SU-DHL-6 (cell line): ENCODE measurements around the gene MEN1.

Experiments used
- H2AFZ ChIP-seq: fragments of 200-600 bp; sonication (generic); 2 replicates; pipeline ENCODE4 v1.6.1; 2014; ENCODE audit warnings: low read depth, mild to moderate bottlenecking, moderate library complexity, mixed read lengths, antibody characterized with exemption, low read length; ENCODE audit not compliant: severe bottlenecking
- H3F3A ChIP-seq: fragments of 200-600 bp; shearing (Covaris generic); 2 replicates; pipeline ENCODE4 v1.6.0; 2016; ENCODE audit warnings: antibody characterized with exemption, mild to moderate bottlenecking; ENCODE audit not compliant: insufficient read depth
- H3K27ac ChIP-seq: fragments of 200-600 bp; sonication (generic); 2 replicates; pipeline ENCODE4 v1.5.1; 2016; ENCODE audit warnings: low read depth, mild to moderate bottlenecking, low read length, moderate library complexity, mixed read lengths
- H3K27me3 ChIP-seq: fragments of 200-600 bp; sonication (generic), shearing (Covaris generic); 2 replicates; pipeline ENCODE4 v1.6.0; 2014; ENCODE audit warnings: mild to moderate bottlenecking, low read length
- H3K36me3 ChIP-seq: fragments of 200-600 bp; sonication (generic); 2 replicates; pipeline ENCODE4 v1.6.1; 2014; ENCODE audit warnings: mild to moderate bottlenecking, low read length, mixed read lengths
- H3K4me2 ChIP-seq: fragments of 300-600, 200-600 bp; shearing (Covaris generic), sonication (generic); 2 replicates; pipeline ENCODE4 v1.6.0; 2014; ENCODE audit warnings: low read length, low read depth, mild to moderate bottlenecking; ENCODE audit not compliant: poor library complexity, severe bottlenecking
- H3K4me3 ChIP-seq: fragments of 200-600 bp; sonication (generic); 2 replicates; pipeline ENCODE4 v1.5.1; 2014; ENCODE audit warnings: antibody characterized with exemption, low read length, mild to moderate bottlenecking, mixed read lengths; ENCODE audit not compliant: insufficient read depth, poor library complexity, severe bottlenecking
- H3K79me2 ChIP-seq: fragments of 200-600 bp; sonication (generic); 2 replicates; pipeline ENCODE4 v1.6.1; 2014; ENCODE audit warnings: mild to moderate bottlenecking, low read length, moderate library complexity; ENCODE audit not compliant: insufficient read depth
- H3K9ac ChIP-seq: fragments of 200-600 bp; sonication (generic); 2 replicates; pipeline ENCODE4 v1.7.0; 2014; ENCODE audit warnings: mild to moderate bottlenecking, low read length
- H3K9me2 ChIP-seq: fragments of 200-600 bp; sonication (generic); replicated peaks from 2 replicates; pipeline ENCODE4 v1.6.1; 2014; ENCODE audit warnings: low read length; ENCODE audit not compliant: insufficient read depth
- H3K9me3 ChIP-seq: fragments of 200-600 bp; sonication (generic); 2 replicates; pipeline ENCODE4 v1.6.1; 2014; ENCODE audit warnings: low read length, mixed read lengths; ENCODE audit not compliant: insufficient read depth
- H4K20me1 ChIP-seq: fragments of 200-600 bp; sonication (generic); 2 replicates; pipeline ENCODE4 v1.6.1; 2014; ENCODE audit warnings: low read depth, mild to moderate bottlenecking, antibody characterized with exemption, low read length, moderate library complexity, mixed read lengths
- CTCF ChIP-seq: fragments of 200-600 bp; sonication (generic); IDR thresholded peaks from one replicate; pipeline ENCODE4 v1.5.1; 2017; ENCODE audit warnings: antibody characterized with exemption, mild to moderate bottlenecking, low read length, moderate library complexity; ENCODE audit not compliant: insufficient read depth, poor library complexity, severe bottlenecking
- EZH2phosphoT487 ChIP-seq: fragments of 200-600 bp; sonication (generic), shearing (Covaris generic); conservative IDR thresholded peaks from 2 replicates; pipeline ENCODE4 v1.6.1; 2018; ENCODE audit warnings: mild to moderate bottlenecking, antibody characterized with exemption, low read length, moderate library complexity, mixed read lengths

The MEN1 gene

DNA sequence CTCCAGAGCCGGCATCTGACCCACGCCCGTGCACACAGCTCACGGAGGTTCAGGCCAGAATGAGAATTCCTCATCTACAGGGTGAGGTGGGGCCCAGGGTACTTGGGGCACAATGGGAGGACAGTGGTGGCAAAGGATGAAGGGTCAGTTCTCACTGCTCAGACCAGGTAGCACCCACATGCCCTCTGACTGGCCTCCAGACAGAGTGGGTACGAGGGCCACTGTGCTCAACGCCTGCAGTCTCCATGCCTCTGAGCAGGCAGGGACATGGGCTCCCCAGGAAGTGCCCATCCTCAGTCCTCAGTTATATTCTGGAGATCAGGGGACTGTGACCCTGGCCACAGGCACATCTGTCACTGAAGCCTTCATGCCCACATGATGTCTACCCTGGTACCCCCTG, 47.1 kb upstream of the MEN1 start:
- Histone ChIP-seq H3K27me3 (no peaks in the 10 kb centered on the region), H3K9me2 (no peaks in the 10 kb centered on the region), H3K27ac (peak overlapping the region; percentile 23), H3K9ac (no peak overlapping the region), H3K36me3 (peaks cover 8% of the 10 kb centered on the region; the same call in 1 of the 2 replicates), H2AFZ (no peak overlapping the region), H3K4me3 (no peak overlapping the region), H3K4me2 (no peak overlapping the region), H3F3A (peaks cover 59% of the 10 kb centered on the region), H3K9me3 (no peaks in the 10 kb centered on the region), H3K79me2 (peaks cover 44% of the 10 kb centered on the region), H4K20me1 (no peaks in the 10 kb centered on the region)
- TF ChIP-seq EZH2phosphoT487, result no peak
- TF ChIP-seq CTCF, result no peak

DNA sequence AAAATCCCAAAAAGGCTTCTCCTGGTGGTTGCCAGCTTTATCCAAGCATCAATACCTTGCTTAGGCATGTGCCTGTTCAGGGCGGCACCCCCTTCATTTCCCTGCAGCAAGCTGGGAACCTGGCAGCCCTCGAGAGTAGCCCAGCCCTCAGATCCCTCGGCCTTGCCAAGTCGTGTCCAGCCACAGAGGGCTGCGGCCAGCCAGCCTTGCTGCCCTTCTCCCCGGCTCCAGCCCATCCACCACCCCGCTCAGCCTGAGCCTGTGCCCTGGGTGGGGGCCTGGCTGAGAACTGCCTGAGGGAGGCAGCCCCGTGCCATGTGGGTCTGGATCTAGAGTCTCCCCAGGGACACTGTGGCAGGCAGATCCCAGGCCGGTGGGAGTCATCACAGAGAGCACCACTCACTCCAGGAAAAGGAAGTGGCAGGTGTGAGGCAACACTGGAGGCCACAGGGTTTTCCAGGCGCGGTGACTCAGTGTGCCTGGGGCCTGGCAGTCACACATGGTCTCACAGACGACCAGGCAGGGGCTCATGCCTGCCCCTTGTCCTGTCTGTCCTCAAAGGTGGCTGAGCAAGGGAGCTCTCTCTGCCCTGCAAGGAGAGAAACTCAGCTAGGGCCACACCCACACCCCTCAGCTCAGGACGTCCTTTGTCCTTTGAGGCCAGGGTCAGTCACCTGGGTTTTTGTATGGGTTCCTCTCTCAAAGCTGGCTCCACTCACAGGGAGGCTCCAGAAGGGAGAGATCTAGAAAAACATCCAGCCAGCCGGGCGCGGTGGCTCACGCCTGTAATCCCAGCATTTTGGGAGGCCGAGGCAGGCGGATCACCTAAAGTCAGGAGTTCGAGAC, 46.3 kb upstream of the MEN1 start:
- no peak overlapping the region for H3K4me2 ChIP-seq
- H2AFZ ChIP-seq, result no peak overlapping the region

DNA sequence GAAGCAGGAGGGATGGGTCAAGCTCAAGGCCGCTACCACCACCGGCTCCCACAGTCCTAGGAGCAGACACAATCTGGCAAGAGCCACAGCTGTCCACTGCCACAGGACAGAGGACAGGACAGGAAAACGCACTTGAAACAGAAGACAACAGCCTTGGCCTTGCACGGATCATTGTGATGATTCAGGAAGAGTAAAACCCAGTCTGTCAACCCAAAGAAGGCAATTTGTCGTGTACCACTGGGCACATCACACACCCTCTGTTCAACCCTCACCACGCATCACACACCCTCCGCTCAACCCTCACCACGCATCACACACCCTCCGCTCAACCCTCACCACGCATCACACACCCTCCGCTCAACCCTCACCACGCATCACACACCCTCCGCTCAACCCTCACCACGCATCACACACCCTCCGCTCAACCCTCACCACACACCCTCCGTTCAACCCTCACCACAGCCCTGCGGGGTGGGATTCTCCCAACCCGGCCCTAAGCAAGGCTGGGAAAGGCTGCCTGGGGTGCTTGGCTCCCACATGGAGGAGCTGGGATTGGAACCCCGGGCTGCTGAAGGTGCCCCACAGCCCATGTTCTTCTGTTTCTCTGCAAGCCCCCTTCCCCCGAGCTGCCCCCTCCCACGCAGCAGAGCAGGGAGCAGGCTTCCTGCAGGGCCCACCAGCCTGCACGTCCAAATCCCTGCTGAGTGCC, 45.4 kb upstream of the MEN1 start:
- Histone ChIP-seq H3K9me2 (no peaks in the 10 kb centered on the region), H3K79me2 (peaks cover 29% of the 10 kb centered on the region), H3K4me3 (no peak overlapping the region), H4K20me1 (no peaks in the 10 kb centered on the region), H3K9me3 (no peaks in the 10 kb centered on the region), H3F3A (peaks cover 60% of the 10 kb centered on the region), H3K27me3 (no peaks in the 10 kb centered on the region), H2AFZ (no peak overlapping the region), H3K4me2 (no peak overlapping the region), H3K36me3 (peaks cover 8% of the 10 kb centered on the region; the same call in 1 of the 2 replicates), H3K9ac (no peak overlapping the region), H3K27ac (peak overlapping the region; percentile 100)
- TF ChIP-seq EZH2phosphoT487 (no peak), CTCF (no peak)

More for the DNA sequence above, 46.3 kb upstream of the MEN1 start:
- Histone ChIP-seq H3K27me3 (no peaks in the 10 kb centered on the region), H3K79me2 (peaks cover 35% of the 10 kb centered on the region), H4K20me1 (no peaks in the 10 kb centered on the region), H3K9me3 (no peaks in the 10 kb centered on the region), H3K36me3 (peaks cover 8% of the 10 kb centered on the region; the same call in 1 of the 2 replicates), H3K4me3 (no peak overlapping the region), H3K9ac (no peak overlapping the region), H3K9me2 (no peaks in the 10 kb centered on the region), H3F3A (peaks cover 59% of the 10 kb centered on the region), H3K27ac (peak overlapping the region; percentile 45)
- TF ChIP-seq CTCF, result no peak
- TF ChIP-seq EZH2phosphoT487, result no peak
